Mesenchymal stem cell (in vitro differentiated cells and primary cell): Measurements from ENCODE around the gene CLCNKB.
A peak's percentile ranks its signal among the peaks of the same experiment; 100 is the strongest.

Source experiments
- DNase-seq: peaks from one replicate; pipeline ENCODE4 v3.0.0-alpha.2; 2013
- H2AFZ ChIP-seq: one replicate; pipeline ENCODE4 v1.6.1; 2013; ENCODE audit warnings: low read depth, mild to moderate bottlenecking, control low read depth, inconsistent platforms, low read length, moderate library complexity
- H2AK5ac ChIP-seq: 2 replicates; pipeline ENCODE4 v1.6.1; 2013; ENCODE audit warnings: low read length, moderate library complexity, mild to moderate bottlenecking, inconsistent platforms; ENCODE audit not compliant: severe bottlenecking
- H2BK120ac ChIP-seq: one replicate; pipeline ENCODE4 v1.6.1; 2013; ENCODE audit warnings: low read depth, mild to moderate bottlenecking, inconsistent platforms, low read length, moderate library complexity
- H2BK12ac ChIP-seq, 2 experiments: one replicate each; pipeline ENCODE4 v1.6.1; 2013; ENCODE audit warnings: inconsistent platforms in 2 of 2, low read length in 2 of 2, mild to moderate bottlenecking in 2 of 2, moderate library complexity in 2 of 2, control low read depth in 1 of 2
- H2BK15ac ChIP-seq: one replicate; pipeline ENCODE4 v1.6.1; 2013; ENCODE audit warnings: mild to moderate bottlenecking, low read depth, inconsistent platforms; ENCODE audit not compliant: poor library complexity, severe bottlenecking
- H2BK5ac ChIP-seq: 2 replicates; pipeline ENCODE4 v1.6.1; 2013; ENCODE audit warnings: low read depth, mild to moderate bottlenecking, low read length, control low read depth, inconsistent platforms; ENCODE audit not compliant: poor library complexity, severe bottlenecking
- H3K14ac ChIP-seq, 2 experiments: one replicate each; pipeline ENCODE4 v1.6.1; 2013; ENCODE audit warnings: inconsistent platforms in 2 of 2, low read length in 2 of 2, control low read depth in 1 of 2, mild to moderate bottlenecking in 1 of 2, moderate library complexity in 1 of 2
- H3K18ac ChIP-seq, 2 experiments: one replicate each; pipeline ENCODE4 v1.6.1; 2013; ENCODE audit warnings: inconsistent platforms in 2 of 2, low read length in 2 of 2, control low read depth in 1 of 2, low read depth in 1 of 2, mild to moderate bottlenecking in 1 of 2
- H3K23ac ChIP-seq, 2 experiments: one replicate each; pipeline ENCODE4 v1.6.1; 2013; ENCODE audit warnings: inconsistent platforms in 2 of 2, low read length in 2 of 2, mild to moderate bottlenecking in 2 of 2, moderate library complexity in 2 of 2, control low read depth in 1 of 2
- H3K27ac ChIP-seq: 2 replicates; pipeline ENCODE4 v1.5.1; 2013; ENCODE audit warnings: mild to moderate bottlenecking, moderate library complexity, low read length, control low read depth, inconsistent platforms; ENCODE audit not compliant: poor library complexity, severe bottlenecking
- H3K27me3 ChIP-seq, 2 experiments: 2 replicates each; pipeline versions ENCODE4 v1.6.1 to v1.7.0; 2013; ENCODE audit warnings: low read length in 2 of 2, mild to moderate bottlenecking in 2 of 2, moderate library complexity in 2 of 2, control low read depth in 1 of 2, inconsistent platforms in 1 of 2; ENCODE audit not compliant: control insufficient read depth in 1 of 2, insufficient read depth in 1 of 2
- H3K36me3 ChIP-seq, 2 experiments: 2 replicates each; pipeline versions ENCODE4 v1.6.1 to v1.7.0; 2013; ENCODE audit warnings: low read length in 2 of 2, control low read depth in 1 of 2, inconsistent platforms in 1 of 2, low read depth in 1 of 2, mild to moderate bottlenecking in 1 of 2; ENCODE audit not compliant: insufficient read depth in 2 of 2, control insufficient read depth in 1 of 2
- H3K4ac ChIP-seq, 2 experiments: one replicate each; pipeline ENCODE4 v1.6.1; 2013; ENCODE audit warnings: inconsistent platforms in 2 of 2, low read length in 2 of 2, mild to moderate bottlenecking in 2 of 2, moderate library complexity in 2 of 2, control low read depth in 1 of 2, low read depth in 1 of 2
- H3K4me1 ChIP-seq: 2 replicates; pipeline ENCODE4 v1.6.1; 2013; ENCODE audit warnings: low read depth, low read length, control low read depth; ENCODE audit not compliant: control insufficient read depth, insufficient read depth
- H3K4me2 ChIP-seq: 2 replicates; pipeline ENCODE4 v1.6.1; 2013; ENCODE audit warnings: low read length, mild to moderate bottlenecking, inconsistent platforms; ENCODE audit not compliant: poor library complexity, severe bottlenecking
- H3K4me3 ChIP-seq, 2 experiments: 2 replicates each; pipeline versions ENCODE4 v1.5.1 to v1.7.0; 2013; ENCODE audit warnings: low read length in 2 of 2, mild to moderate bottlenecking in 2 of 2, control low read depth in 1 of 2, low read depth in 1 of 2; ENCODE audit not compliant: insufficient read depth in 1 of 2
- H3K79me1 ChIP-seq: replicated peaks from 2 replicates; pipeline ENCODE4 v1.6.1; 2013; ENCODE audit warnings: mild to moderate bottlenecking, control low read depth, low read length, inconsistent platforms; ENCODE audit not compliant: poor library complexity, severe bottlenecking
- H3K9ac ChIP-seq: 2 replicates; pipeline ENCODE4 v1.7.0; 2013; ENCODE audit warnings: mild to moderate bottlenecking, low read length, moderate library complexity
- H3K9me3 ChIP-seq: 2 replicates; pipeline ENCODE4 v1.7.0; 2013; ENCODE audit warnings: mild to moderate bottlenecking, low read length; ENCODE audit not compliant: control insufficient read depth
- H4K8ac ChIP-seq: one replicate; pipeline ENCODE4 v1.6.1; 2013; ENCODE audit warnings: inconsistent platforms, mild to moderate bottlenecking, low read length, moderate library complexity
- H4K91ac ChIP-seq: one replicate; pipeline ENCODE4 v1.6.1; 2013; ENCODE audit warnings: mild to moderate bottlenecking, low read length, inconsistent platforms
- WGBS: methylation state at CpG from one replicate; pipeline ENCODE4 v1.1.7; 2013; ENCODE audit warnings: mixed read lengths; 5-methylcytosine and 5-hydroxymethylcytosine counted together

The CLCNKB gene

GRCh38 chr1:16067127-16067768, 23.7 kb downstream of the CLCNKB start:
- no peaks in the 10 kb centered on the region for H3K36me3 ChIP-seq
- H2BK5ac ChIP-seq, result no peak overlapping the region
- WGBS, result 69% methylated on average over 6 of the region's 6 CpGs

DNA sequence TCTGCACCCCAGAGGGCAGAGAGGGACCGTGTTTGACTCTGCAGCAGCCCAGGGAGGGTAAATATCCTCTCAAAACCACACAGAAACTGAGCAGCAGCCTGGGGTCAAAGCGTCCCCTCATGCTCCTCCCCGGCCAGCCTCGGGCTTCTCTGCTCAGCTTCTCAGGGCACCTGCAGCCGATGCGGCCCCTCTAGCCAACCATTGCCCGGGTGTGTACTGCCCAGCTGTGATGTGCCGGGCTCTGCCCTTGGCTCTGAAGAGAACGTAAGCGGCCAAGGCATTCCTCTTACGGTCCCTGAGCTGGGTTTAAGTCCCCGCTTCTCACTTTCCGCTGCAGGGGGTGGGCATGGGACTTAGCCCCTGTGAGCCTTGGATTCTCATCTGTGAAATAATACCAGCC, 24.4 kb downstream of the CLCNKB start:
- Histone ChIP-seq H3K4me3 (no peak overlapping the region), H3K79me1 (no peaks in the 10 kb centered on the region), H3K27ac (no peak overlapping the region), H3K4me1 (peaks cover 25% of the 10 kb centered on the region), H3K9me3 (no peaks in the 10 kb centered on the region), H2BK12ac (no peak overlapping the region), H2BK120ac (no peak overlapping the region), H2AK5ac (no peak overlapping the region), H3K4me2 (no peak overlapping the region), H3K23ac (no peak overlapping the region), H4K91ac (no peak overlapping the region), H3K4ac (no peak overlapping the region), H3K27me3 (peaks cover 16 to 55% of the 10 kb centered on the region in 2 experiments), H2BK5ac (no peak overlapping the region), H2AFZ (no peak overlapping the region), H3K18ac (no peak overlapping the region), H3K36me3 (no peaks in the 10 kb centered on the region), H4K8ac (no peak overlapping the region), H3K14ac (no peak overlapping the region), H2BK15ac (no peak overlapping the region), H3K9ac (no peak overlapping the region)
- DNase-seq, result no peak
- WGBS, result 86% methylated on average over 13 of the region's 13 CpGs

More at GRCh38 chr1:16067127-16067768, 23.7 kb downstream of the CLCNKB start:
- no peak overlapping the region for H3K4ac ChIP-seq
- H2BK120ac ChIP-seq, result no peak overlapping the region
- no peak overlapping the region for H2BK15ac ChIP-seq
- H3K27me3 ChIP-seq, result peaks cover 16 to 53% of the 10 kb centered on the region in 2 experiments
- no peak overlapping the region for H3K18ac ChIP-seq
- no peak overlapping the region for H2AK5ac ChIP-seq
- no peaks in the 10 kb centered on the region for H3K9me3 ChIP-seq
- no peak overlapping the region for H2BK12ac ChIP-seq
- peak overlapping the region in 1 of 2 experiments; percentile 57 for H3K14ac ChIP-seq
- H3K23ac ChIP-seq, result no peak overlapping the region
- H3K27ac ChIP-seq, result no peak overlapping the region
- H4K91ac ChIP-seq, result no peak overlapping the region
- no peak overlapping the region for H3K9ac ChIP-seq
- no peaks in the 10 kb centered on the region for H3K79me1 ChIP-seq
- H3K4me2 ChIP-seq, result no peak overlapping the region
- H2AFZ ChIP-seq, result no peak overlapping the region
- DNase-seq, result peak; percentile 38
- peaks cover 23% of the 10 kb centered on the region for H3K4me1 ChIP-seq
- no peak overlapping the region for H3K4me3 ChIP-seq
- H4K8ac ChIP-seq, result no peak overlapping the region

DNA sequence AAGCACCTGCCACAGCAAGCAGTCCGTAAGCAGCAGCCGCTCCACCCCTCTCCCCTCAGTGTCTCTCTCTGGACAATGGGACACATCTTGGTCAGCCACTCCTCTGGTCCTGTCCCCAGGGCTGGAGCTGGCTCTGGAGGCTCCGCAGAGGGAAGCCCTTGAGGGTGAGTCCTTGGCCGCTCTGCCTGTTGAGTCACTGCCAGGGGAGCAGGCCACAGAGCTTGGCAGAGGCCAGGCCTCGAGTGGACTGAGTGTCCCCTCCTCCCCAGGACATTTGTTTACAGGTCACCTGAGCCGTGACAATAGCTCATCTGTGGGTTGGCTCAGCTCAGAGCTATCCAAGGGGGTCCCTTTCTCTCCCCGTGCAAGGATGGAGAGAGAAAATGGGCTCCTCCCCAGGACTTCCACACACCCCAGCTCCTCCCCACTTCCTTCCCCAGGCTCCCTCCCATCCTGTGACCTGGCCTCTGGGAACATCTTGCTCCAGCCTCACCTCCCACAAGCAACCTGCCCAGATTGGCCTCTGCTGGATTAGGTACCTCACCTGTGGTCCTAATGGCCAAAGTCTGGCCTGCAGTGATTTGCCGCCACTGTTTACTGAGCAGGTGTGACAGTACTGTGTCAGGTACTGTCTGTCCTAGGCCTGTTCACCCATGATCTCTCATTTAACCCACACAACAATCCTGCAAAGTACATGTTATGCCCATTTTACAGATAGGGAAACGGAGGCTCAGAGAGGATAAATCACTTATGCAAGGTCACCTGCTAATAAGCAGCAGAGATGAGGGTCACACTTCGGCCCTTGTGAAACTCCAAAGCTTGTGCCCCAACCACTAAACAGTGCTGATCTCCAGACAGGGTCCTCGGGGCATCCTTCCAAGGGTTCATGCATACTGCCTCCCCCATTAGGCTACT, 25.0 kb downstream of the CLCNKB start:
- Histone ChIP-seq H2BK15ac (no peak overlapping the region), H3K23ac (no peak overlapping the region), H4K8ac (peak overlapping the region; percentile 62), H3K9ac (no peak overlapping the region), H2BK5ac (no peak overlapping the region), H3K79me1 (no peaks in the 10 kb centered on the region), H3K27ac (no peak overlapping the region), H3K4me1 (peaks cover 29% of the 10 kb centered on the region), H3K18ac (no peak overlapping the region), H3K9me3 (no peaks in the 10 kb centered on the region), H2AK5ac (no peak overlapping the region), H2BK120ac (no peak overlapping the region), H3K4ac (no peak overlapping the region), H4K91ac (no peak overlapping the region), H3K4me2 (no peak overlapping the region), H3K4me3 (no peak overlapping the region), H2AFZ (peak overlapping the region; percentile 3), H2BK12ac (no peak overlapping the region), H3K36me3 (no peaks in the 10 kb centered on the region), H3K14ac (no peak overlapping the region), H3K27me3 (peaks cover 16 to 52% of the 10 kb centered on the region in 2 experiments)
- 68% methylated on average over 11 of the region's 11 CpGs for WGBS
- peak; percentile 36 for DNase-seq

GRCh38 chr1:16070640-16071355, 27.2 kb downstream of the CLCNKB start:
- peaks cover 0 to 30% of the 10 kb centered on the region in 2 experiments for H3K27me3 ChIP-seq
- no peak overlapping the region for H2BK120ac ChIP-seq
- 88% methylated on average over 8 of the region's 9 CpGs for WGBS
- H3K18ac ChIP-seq, result no peak overlapping the region
- no peak overlapping the region for H3K27ac ChIP-seq
- no peak overlapping the region for H2BK5ac ChIP-seq
- H3K4me1 ChIP-seq, result peaks cover 38% of the 10 kb centered on the region
- H3K9me3 ChIP-seq, result no peaks in the 10 kb centered on the region
- no peak overlapping the region for H3K4ac ChIP-seq
- peak overlapping the region; percentile 30 for H2BK15ac ChIP-seq
- no peak overlapping the region for H3K14ac ChIP-seq
- H3K9ac ChIP-seq, result no peak overlapping the region
- no peaks in the 10 kb centered on the region for H3K36me3 ChIP-seq
- no peak overlapping the region for H3K23ac ChIP-seq
- no peak overlapping the region for H4K91ac ChIP-seq
- no peak overlapping the region for H3K4me2 ChIP-seq
- H3K4me3 ChIP-seq, result no peak overlapping the region
- H4K8ac ChIP-seq, result no peak overlapping the region
- H3K79me1 ChIP-seq, result no peaks in the 10 kb centered on the region
- no peak overlapping the region for H2BK12ac ChIP-seq
- DNase-seq, result no peak
- no peak overlapping the region for H2AFZ ChIP-seq
- H2AK5ac ChIP-seq, result no peak overlapping the region
